Measurements from ENCODE around the gene GUCY2F. TPM values are rescaled to one million over a fixed set of nuclear protein-coding genes. Genes with fewer than 3 reads are reported as not detected.

The GUCY2F gene
- total RNA-seq, 2 experiments from 2014 or later, result not detected

DNA sequence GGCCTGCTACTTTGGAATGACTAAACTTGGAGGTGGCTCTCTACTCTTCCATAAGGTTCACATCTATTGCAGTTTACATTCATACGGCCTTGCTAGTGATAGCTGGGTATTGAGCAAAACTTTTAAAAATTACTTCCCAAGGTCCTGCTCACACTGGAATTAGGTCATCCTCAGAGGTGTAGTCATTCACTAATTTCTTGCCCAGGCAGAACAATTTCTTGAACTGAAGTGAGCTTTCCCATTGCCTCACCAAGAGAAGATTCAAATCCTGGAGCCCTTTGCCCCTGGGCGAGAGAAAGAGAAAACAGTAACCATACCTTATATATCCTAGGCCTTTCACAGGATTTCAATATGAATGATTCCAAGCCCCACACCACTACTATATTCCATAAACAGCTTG lies 109.2 kb downstream of the GUCY2F start:
- no peaks in the 10 kb centered on the region for H3K9me3 Mint-ChIP-seq
- DNase-seq, result no peak
- H3K27ac Mint-ChIP-seq, result no peak overlapping the region
- H3K4me1 Mint-ChIP-seq, result no peaks in the 10 kb centered on the region
- no peaks in the 10 kb centered on the region for H3K36me3 Mint-ChIP-seq
- H3K4me3 Mint-ChIP-seq, result no peak overlapping the region
- H3K27me3 Mint-ChIP-seq, result no peaks in the 10 kb centered on the region

DNA sequence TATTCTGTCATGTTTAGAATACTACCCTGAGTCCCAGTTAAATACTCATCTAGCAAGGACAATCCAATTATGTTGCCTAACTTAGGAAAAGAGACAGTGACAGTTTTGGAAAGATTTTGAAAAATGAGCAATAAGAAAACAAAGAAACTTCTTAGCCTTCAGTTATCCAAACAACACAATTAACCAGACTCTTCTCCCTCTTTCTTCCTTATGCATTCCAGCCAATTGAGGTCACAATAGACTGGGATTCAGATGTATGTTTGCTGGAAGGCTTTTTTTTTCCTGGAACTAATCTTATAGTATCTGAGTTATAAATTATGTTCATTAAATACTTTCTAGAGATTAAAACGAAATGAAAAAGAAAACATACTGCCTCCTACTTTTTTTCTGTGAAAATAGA lies 109.6 kb downstream of the GUCY2F start:
- no peaks in the 10 kb centered on the region for H3K9me3 Mint-ChIP-seq
- no peaks in the 10 kb centered on the region for H3K36me3 Mint-ChIP-seq
- no peaks in the 10 kb centered on the region for H3K27me3 Mint-ChIP-seq
- H3K27ac Mint-ChIP-seq, result no peak overlapping the region
- no peak overlapping the region for H3K4me3 Mint-ChIP-seq
- DNase-seq, result no peak
- H3K4me1 Mint-ChIP-seq, result no peaks in the 10 kb centered on the region

DNA sequence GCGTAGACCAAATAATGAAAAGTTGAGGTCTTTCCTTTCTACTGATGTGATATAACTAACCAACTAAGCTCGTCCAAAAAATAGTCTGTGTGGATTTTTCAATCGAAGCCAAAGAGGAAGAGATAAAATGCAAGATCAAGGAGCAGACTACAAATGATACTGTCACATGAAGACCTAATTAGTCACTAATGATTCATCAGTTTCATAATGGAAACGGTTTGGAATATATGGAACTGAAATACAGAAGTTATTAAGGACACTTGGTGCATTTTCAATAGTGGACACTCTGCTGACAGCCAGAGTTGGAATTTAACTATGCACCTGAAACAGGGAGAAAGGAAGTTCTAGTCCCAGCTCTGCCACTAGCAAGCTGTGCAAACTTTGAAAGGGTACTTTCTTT lies 119.8 kb downstream of the GUCY2F start:
- no peak for DNase-seq
- Mint-ChIP-seq H3K27ac (no peak overlapping the region), H3K4me3 (no peak overlapping the region), H3K36me3 (no peaks in the 10 kb centered on the region), H3K9me3 (no peaks in the 10 kb centered on the region), H3K4me1 (no peaks in the 10 kb centered on the region), H3K27me3 (peaks cover 3% of the 10 kb centered on the region)

DNA sequence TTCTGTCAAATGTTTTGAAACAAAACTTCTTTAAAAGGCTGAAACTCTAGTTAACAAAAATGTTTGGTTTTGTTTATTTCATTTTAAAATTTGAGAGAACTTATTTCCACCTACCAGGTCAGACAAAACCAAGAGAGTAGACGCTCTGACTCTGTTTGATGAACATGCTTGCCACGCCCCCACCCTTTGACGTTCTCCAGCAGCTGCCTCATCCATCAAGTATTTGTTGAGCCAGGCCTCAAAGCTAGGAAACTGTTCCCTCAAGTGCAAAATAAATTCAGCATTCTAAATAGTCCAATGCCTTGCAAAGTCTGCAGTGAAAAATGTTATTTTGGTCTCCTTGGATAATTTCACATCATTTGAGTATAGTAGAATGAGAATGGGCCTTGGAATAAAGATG lies 121.6 kb downstream of the GUCY2F start:
- no peaks in the 10 kb centered on the region for H3K4me1 Mint-ChIP-seq
- no peak for DNase-seq
- H3K27me3 Mint-ChIP-seq, result peaks cover 6% of the 10 kb centered on the region
- no peaks in the 10 kb centered on the region for H3K36me3 Mint-ChIP-seq
- H3K9me3 Mint-ChIP-seq, result no peaks in the 10 kb centered on the region
- no peak overlapping the region for H3K27ac Mint-ChIP-seq
- H3K4me3 Mint-ChIP-seq, result no peak overlapping the region

DNA sequence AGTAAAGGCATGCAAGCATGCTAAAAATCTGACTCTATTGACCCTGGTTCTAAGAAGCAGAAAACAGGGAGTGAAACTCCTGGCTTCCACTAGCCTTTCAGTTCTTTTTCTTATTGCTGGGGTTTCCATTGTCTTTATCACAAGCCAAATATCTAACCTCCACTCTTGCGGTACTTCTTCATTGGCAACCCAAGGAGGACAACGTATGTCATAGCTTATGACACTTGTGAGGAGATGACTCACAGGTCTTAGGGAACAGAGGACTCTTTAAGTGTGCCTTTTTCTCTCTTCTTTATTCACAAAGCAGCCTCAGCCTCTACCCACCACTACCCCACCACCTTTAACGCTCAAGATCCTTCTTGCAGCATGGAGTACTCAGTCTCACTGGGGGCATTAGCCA lies 124.2 kb downstream of the GUCY2F start:
- Mint-ChIP-seq H3K27ac (no peak overlapping the region), H3K4me1 (no peaks in the 10 kb centered on the region), H3K9me3 (no peaks in the 10 kb centered on the region), H3K4me3 (no peak overlapping the region), H3K27me3 (peaks cover 6% of the 10 kb centered on the region), H3K36me3 (no peaks in the 10 kb centered on the region)
- no peak for DNase-seq

DNA sequence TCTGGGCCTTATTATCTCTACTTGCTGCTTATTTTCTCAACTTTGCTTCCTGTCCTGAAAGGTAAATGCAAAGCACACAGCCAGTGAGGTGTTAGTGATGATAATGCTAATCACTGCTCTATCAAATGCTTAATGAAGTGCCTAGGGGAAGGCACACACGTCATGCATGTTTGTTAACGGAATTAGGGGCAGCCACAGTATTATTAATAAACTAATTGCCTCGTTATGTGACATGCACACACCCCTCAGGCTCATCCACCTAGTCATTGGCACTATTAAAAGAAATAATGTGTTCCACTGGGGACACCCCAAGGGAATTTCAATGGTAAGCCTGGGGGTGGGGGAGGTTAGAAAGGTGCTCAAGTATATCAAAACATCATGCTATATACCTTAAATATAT lies 125.2 kb downstream of the GUCY2F start:
- Mint-ChIP-seq H3K9me3 (no peaks in the 10 kb centered on the region), H3K4me1 (no peaks in the 10 kb centered on the region), H3K4me3 (no peak overlapping the region), H3K27me3 (peaks cover 6% of the 10 kb centered on the region), H3K27ac (no peak overlapping the region), H3K36me3 (no peaks in the 10 kb centered on the region)
- no peak for DNase-seq

DNA sequence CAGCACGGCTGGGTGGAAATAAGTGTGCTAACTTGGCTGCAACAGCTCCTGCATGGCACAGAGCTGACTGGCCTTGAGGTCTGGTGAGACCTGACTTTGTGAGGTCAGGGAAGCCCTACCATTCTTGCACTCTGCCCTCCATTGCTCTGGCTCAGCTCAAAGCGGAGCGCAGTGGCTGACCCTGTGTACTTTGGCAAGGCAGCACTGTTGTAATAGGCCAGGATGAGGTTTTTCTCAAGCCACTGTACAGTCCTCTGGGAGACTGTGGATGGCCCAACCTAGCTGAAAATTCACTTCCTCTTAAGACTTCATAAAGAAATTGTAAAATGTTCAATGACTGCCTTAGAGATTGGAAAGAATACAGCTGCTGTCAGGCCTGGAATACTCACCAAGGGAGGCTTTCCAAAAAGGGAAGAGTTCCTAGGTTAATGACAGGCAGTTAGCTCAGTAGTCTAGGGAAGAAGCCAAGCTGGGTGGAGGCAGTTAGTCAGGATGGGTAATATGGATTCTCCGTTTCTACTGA lies 129.8 kb downstream of the GUCY2F start:
- Mint-ChIP-seq H3K9me3 (no peaks in the 10 kb centered on the region), H3K4me3 (no peak overlapping the region), H3K36me3 (no peaks in the 10 kb centered on the region), H3K27ac (no peak overlapping the region), H3K27me3 (peaks cover 3% of the 10 kb centered on the region), H3K4me1 (peaks cover 2% of the 10 kb centered on the region)
- no peak for DNase-seq

DNA sequence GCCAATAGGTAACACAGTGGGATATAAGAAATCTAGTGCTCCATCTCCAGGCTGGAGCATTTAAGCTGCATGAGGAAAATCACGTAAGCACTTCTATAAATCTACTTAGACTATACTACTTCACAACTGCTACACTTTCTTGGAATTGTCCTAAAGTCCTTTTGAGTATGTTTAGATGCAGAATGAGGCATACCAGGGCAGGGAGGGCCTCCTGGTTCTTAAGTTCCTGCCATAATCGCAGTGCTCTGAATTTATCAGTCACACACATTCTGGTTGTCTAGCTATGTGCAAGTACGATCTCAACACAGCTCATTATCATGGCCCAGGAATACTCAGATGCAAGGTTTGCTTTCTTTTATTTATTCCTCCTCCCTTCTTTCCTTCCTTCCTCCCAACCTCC lies 130.3 kb downstream of the GUCY2F start:
- H3K4me3 Mint-ChIP-seq, result no peak overlapping the region
- H3K4me1 Mint-ChIP-seq, result peaks cover 2% of the 10 kb centered on the region
- no peaks in the 10 kb centered on the region for H3K36me3 Mint-ChIP-seq
- H3K27me3 Mint-ChIP-seq, result peaks cover 3% of the 10 kb centered on the region
- no peak overlapping the region for H3K27ac Mint-ChIP-seq
- H3K9me3 Mint-ChIP-seq, result no peaks in the 10 kb centered on the region
- DNase-seq, result no peak

DNA sequence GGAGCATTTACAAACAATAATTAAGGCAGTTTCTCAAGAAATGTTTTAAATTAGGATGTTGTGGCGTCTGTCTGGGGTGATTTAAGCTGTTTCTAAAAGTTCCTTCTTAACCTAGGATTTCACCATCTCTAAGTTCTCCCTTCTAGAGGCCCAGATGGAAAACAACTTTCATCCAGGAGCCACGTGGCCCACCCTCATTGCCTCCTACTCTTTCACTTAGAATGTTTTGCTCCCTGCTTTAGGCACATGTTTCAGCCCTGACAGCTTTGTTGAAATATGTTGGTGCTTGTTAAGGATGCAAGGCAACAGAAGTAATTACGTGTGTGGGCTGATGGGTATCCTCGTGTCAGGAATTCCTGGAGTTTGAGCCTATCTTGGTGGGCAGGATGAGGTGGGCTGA lies 131.3 kb downstream of the GUCY2F start:
- peaks cover 2% of the 10 kb centered on the region for H3K4me1 Mint-ChIP-seq
- no peaks in the 10 kb centered on the region for H3K27me3 Mint-ChIP-seq
- DNase-seq, result no peak
- no peaks in the 10 kb centered on the region for H3K36me3 Mint-ChIP-seq
- H3K27ac Mint-ChIP-seq, result no peak overlapping the region
- H3K9me3 Mint-ChIP-seq, result no peaks in the 10 kb centered on the region
- H3K4me3 Mint-ChIP-seq, result no peak overlapping the region

DNA sequence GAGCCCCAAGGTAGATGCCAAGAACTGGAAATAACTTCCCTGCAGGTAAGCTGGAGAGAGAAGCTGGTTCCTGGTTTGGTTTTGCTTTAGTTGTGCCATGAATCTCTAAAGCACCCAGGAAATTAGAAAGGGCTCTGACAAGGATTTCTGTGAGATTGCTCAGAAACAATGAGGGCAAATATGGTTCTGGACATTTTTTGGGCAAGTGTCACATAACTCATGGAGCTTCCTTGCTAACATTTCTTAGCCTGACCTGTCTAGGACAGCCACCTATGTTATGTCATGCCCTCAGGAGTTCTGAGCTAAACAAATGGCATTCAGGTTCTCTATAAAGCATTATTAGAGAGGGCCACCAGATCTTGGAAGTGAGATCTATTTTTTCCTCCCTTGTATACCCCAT lies 131.8 kb downstream of the GUCY2F start:
- Mint-ChIP-seq H3K27me3 (no peaks in the 10 kb centered on the region), H3K4me3 (no peak overlapping the region), H3K36me3 (no peaks in the 10 kb centered on the region), H3K27ac (no peak overlapping the region), H3K9me3 (no peaks in the 10 kb centered on the region), H3K4me1 (peaks cover 2% of the 10 kb centered on the region)
- no peak for DNase-seq

DNA sequence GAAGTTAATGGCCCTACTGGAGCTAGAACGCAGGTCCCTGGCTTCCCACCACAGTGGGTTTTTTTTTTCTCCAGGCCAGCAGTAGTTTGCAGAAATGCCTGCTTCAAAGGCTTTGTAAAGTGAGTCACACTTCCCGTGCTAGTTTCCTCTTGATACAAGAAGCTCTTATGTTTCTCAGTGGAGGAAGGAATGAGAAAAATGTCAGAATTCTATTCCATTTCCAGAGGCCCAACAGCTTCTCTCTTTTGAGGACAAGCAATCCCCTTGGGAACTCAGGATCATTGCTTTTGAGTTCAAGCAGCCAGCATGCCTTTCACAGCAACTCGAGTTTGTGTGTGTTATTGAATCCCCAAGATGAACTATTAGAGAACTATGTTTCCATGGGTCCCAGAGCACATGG lies 134.3 kb downstream of the GUCY2F start:
- Mint-ChIP-seq H3K9me3 (no peaks in the 10 kb centered on the region), H3K36me3 (no peaks in the 10 kb centered on the region), H3K4me3 (no peak overlapping the region), H3K4me1 (peaks cover 2% of the 10 kb centered on the region), H3K27me3 (no peaks in the 10 kb centered on the region), H3K27ac (no peak overlapping the region)
- peak; percentile 1 for DNase-seq

DNA sequence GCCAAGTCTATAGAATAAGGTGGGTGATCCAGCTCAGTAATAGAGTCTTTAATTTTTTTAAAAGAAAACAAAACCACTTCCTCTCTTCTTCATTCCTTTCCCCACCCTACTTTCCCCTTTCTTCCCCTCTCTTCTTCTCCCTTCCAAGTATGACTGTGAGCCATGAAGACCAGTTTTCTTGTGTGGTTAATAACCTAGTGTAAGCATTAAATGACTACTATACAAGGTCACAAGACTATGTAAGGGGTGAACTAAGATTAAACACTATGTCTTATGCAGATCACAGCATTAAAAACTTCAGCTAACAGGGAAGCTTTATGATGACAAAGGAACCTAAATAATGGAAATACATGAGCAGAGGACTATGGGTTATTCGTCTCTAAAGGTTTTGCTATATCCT lies 135.4 kb downstream of the GUCY2F start:
- Mint-ChIP-seq H3K27ac (no peak overlapping the region), H3K27me3 (no peaks in the 10 kb centered on the region), H3K9me3 (no peaks in the 10 kb centered on the region), H3K4me1 (peaks cover 2% of the 10 kb centered on the region), H3K36me3 (no peaks in the 10 kb centered on the region), H3K4me3 (no peak overlapping the region)
- no peak for DNase-seq

DNA sequence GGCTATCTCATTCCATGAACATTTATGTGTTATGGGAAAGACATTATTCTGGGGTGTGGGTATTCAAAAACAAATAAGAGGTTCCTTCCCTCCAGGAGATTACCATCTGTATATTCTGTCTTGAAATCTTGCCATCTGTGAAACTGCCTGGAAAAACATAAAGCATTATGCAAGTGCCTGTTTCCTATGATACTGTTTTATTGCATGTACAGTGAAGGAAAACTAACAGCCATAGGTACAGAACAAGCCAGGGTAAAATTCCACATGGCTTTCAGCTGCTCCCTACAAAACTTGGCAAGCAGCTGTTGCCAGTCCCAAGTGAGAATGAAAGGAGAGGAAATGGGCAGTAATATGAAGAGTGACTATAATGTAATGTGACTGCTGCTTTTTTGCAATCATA lies 136.0 kb downstream of the GUCY2F start:
- no peak overlapping the region for H3K27ac Mint-ChIP-seq
- no peak for DNase-seq
- no peaks in the 10 kb centered on the region for H3K36me3 Mint-ChIP-seq
- no peaks in the 10 kb centered on the region for H3K27me3 Mint-ChIP-seq
- no peak overlapping the region for H3K4me3 Mint-ChIP-seq
- no peaks in the 10 kb centered on the region for H3K9me3 Mint-ChIP-seq
- peaks cover 2% of the 10 kb centered on the region for H3K4me1 Mint-ChIP-seq

DNA sequence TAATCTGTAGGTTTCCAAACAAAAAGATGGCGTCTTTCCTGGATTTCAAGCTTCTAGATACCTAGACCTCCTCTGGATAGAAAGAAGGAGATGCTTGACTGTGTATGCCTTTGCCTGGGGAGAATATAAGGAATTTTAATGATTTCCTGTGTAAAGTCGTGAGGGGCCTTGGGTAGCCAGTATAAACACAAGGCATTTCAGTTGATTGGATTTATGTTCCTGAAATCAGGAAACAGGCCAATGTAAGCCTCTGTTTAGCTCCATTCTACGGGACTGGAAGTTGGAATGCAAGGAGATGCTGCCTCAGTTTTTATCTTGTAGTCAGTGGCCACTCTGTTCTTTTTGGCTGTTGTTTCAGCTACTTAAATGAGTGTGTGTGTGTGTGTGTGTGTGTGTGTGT lies 137.2 kb downstream of the GUCY2F start:
- no peak overlapping the region for H3K4me3 Mint-ChIP-seq
- H3K27me3 Mint-ChIP-seq, result no peaks in the 10 kb centered on the region
- H3K4me1 Mint-ChIP-seq, result peaks cover 2% of the 10 kb centered on the region
- H3K27ac Mint-ChIP-seq, result no peak overlapping the region
- H3K36me3 Mint-ChIP-seq, result no peaks in the 10 kb centered on the region
- DNase-seq, result no peak
- no peaks in the 10 kb centered on the region for H3K9me3 Mint-ChIP-seq

DNA sequence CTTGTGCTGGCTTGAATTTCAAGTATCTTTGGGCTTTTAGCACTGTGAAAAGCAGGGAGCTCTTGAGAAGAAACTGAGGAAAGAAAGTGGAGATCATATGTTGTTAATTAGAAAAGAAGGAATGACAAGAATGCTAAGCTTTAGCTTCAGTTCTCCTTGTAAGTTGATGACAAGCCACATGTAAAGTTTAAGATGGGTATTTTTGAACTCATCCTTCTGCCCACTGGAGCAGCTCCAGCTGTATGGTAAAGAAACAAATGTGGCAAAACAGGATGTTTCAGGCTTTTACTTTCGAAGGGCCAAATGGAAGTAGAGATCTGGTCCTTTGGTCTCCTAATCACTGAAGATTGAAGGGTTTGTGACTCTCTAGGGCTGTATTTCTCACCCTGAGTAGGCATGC lies 137.8 kb downstream of the GUCY2F start:
- no peaks in the 10 kb centered on the region for H3K27me3 Mint-ChIP-seq
- peaks cover 2% of the 10 kb centered on the region for H3K4me1 Mint-ChIP-seq
- no peaks in the 10 kb centered on the region for H3K36me3 Mint-ChIP-seq
- no peak overlapping the region for H3K4me3 Mint-ChIP-seq
- H3K9me3 Mint-ChIP-seq, result no peaks in the 10 kb centered on the region
- no peak for DNase-seq
- H3K27ac Mint-ChIP-seq, result no peak overlapping the region

DNA sequence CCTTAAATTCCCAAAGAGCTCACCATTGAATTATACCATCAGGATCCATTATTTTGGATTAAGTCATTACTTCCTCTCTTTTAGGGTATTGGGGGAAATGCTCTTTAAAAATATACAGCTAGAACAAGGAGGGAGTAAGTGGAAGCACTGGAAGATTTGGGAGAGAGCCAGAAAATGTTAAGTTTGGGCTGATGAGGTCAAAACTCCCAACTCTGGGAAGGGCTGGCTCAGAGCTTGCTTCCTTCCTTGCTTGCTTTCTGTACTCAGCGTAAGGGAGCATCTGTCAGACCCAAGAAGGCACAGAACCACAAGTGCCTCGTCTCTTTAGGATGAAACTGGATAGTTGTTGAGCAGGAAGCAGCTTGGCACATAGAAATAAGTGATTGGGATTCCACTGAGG lies 138.2 kb downstream of the GUCY2F start:
- H3K27ac Mint-ChIP-seq, result no peak overlapping the region
- H3K9me3 Mint-ChIP-seq, result no peaks in the 10 kb centered on the region
- H3K4me1 Mint-ChIP-seq, result peaks cover 2% of the 10 kb centered on the region

DNA sequence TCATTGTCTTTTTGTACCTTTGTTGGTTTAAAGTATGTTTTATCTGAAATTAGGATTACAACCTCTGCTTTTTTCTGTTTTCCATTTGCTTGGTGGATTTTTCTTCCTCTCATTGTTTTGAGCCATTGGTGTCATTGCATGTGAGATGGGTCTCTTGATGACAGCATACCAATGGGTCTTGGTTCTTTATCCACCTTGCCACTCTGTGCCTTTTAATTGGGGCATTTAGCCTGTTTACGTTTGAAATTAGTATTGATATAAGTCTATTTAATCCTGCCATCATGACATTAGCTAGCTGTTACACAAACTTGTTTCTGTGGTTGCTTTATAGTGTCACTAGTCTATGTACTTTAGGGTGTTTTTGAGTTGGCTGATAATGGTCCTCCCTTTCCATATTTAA lies 145.7 kb downstream of the GUCY2F start:
- Mint-ChIP-seq H3K36me3 (no peaks in the 10 kb centered on the region), H3K4me1 (no peaks in the 10 kb centered on the region)

More for the DNA sequence above, 138.2 kb downstream of the GUCY2F start:
- DNase-seq, result no peak
- Mint-ChIP-seq H3K36me3 (no peaks in the 10 kb centered on the region), H3K4me3 (no peak overlapping the region), H3K27me3 (no peaks in the 10 kb centered on the region)

More for the DNA sequence above, 145.7 kb downstream of the GUCY2F start:
- no peak for DNase-seq
- Mint-ChIP-seq H3K4me3 (no peak overlapping the region), H3K27me3 (no peaks in the 10 kb centered on the region), H3K27ac (no peak overlapping the region), H3K9me3 (peaks cover 3% of the 10 kb centered on the region)

Data from activated naive CD8-positive, alpha-beta T cell treated with anti-CD3 and anti-CD28 coated beads for 36 hours (primary cell).